HepG2 (cell line): ENCODE data around the gene HOXD8.

Source experiments
- CHD4 ChIP-seq: fragments of 200-600 bp; sonication (generic); IDR thresholded peaks from 2 replicates; pipeline ENCODE4 v1.7.0; 2017; ENCODE audit warnings: mild to moderate bottlenecking, low read length, borderline replicate concordance
- EZH2 ChIP-seq: conservative IDR thresholded peaks from 2 replicates; pipeline ENCODE4 v1.6.1; 2012; ENCODE audit warnings: mild to moderate bottlenecking, low read depth, low read length, moderate library complexity
- KAT2B ChIP-seq: fragments of 150-350 bp; IDR thresholded peaks from 2 replicates; pipeline ENCODE4 v1.6.1; 2014; ENCODE audit warnings: low read depth, low read length, borderline replicate concordance
- PHF20 ChIP-seq: sonication (generic); formaldehyde crosslinking; IDR thresholded peaks from 2 replicates; pipeline ENCODE4 v1.5.0; 2020; ENCODE audit warnings: mild to moderate bottlenecking, missing genetic modification reagents
- POLR2AphosphoS5 ChIP-seq: IDR thresholded peaks from 2 replicates; pipeline ENCODE4 v1.6.1; 2012; ENCODE audit warnings: low read depth, low read length
- SUZ12 ChIP-seq: fragments of 150-350 bp; IDR thresholded peaks from 2 replicates; pipeline ENCODE4 v1.6.1; 2014; ENCODE audit warnings: low read depth, low read length
- ZKSCAN8 ChIP-seq: IDR thresholded peaks from 2 replicates; pipeline ENCODE4 v1.6.1; 2016; ENCODE audit warnings: borderline replicate concordance, missing genetic modification reagents, missing compliant biosample characterization
- ZNF251 ChIP-seq: sonication (generic); formaldehyde crosslinking; IDR thresholded peaks from 2 replicates; pipeline ENCODE4 v1.9.0; 2021; ENCODE audit warnings: mild to moderate bottlenecking, missing genetic modification reagents
- ZNF335 ChIP-seq: sonication (generic); formaldehyde crosslinking; IDR thresholded peaks from 2 replicates; pipeline ENCODE4 v1.4.0; 2020; ENCODE audit warnings: missing genetic modification reagents
- TF ChIP-seq, protein P1 (sequence below): sonication (generic); formaldehyde crosslinking; IDR thresholded peaks from 2 replicates; pipeline ENCODE4 v1.5.0; 2020; ENCODE audit warnings: mild to moderate bottlenecking, missing genetic modification reagents, moderate library complexity
- TF ChIP-seq, protein P2 (sequence below): sonication (generic); formaldehyde crosslinking; IDR thresholded peaks from 2 replicates; pipeline ENCODE4 v1.4.0; 2020; ENCODE audit warnings: missing genetic modification reagents

DNA sequence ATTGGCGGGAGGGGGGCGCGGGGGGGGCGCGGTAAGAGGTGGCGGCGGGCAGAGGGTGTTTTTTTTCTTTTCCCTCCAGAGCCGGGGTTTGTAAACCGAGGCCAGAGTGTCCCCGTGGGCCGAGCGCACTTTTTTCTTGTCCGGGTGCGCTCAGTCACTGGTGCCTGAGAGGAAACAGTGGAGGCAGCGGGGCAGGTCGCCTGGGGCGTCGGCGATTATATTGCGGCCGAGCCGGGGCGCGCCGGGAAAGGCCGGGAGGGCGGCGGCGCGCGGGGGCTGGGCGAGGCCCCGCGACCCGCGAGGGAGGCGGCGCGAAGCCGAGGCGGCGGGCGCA lies 275 bp downstream of the HOXD8 start:
- TF ChIP-seq POLR2AphosphoS5 (no peak), SUZ12 (no peak), KAT2B (no peak), ZNF335 (CRISPR knock-in tag) (no peak), ZKSCAN8 (CRISPR knock-in tag) (no peak), EZH2 (no peak), ZNF251 (CRISPR knock-in tag) (no peak), CHD4 (no peak), PHF20 (CRISPR knock-in tag) (no peak)
- TF ChIP-seq, protein P1, sequence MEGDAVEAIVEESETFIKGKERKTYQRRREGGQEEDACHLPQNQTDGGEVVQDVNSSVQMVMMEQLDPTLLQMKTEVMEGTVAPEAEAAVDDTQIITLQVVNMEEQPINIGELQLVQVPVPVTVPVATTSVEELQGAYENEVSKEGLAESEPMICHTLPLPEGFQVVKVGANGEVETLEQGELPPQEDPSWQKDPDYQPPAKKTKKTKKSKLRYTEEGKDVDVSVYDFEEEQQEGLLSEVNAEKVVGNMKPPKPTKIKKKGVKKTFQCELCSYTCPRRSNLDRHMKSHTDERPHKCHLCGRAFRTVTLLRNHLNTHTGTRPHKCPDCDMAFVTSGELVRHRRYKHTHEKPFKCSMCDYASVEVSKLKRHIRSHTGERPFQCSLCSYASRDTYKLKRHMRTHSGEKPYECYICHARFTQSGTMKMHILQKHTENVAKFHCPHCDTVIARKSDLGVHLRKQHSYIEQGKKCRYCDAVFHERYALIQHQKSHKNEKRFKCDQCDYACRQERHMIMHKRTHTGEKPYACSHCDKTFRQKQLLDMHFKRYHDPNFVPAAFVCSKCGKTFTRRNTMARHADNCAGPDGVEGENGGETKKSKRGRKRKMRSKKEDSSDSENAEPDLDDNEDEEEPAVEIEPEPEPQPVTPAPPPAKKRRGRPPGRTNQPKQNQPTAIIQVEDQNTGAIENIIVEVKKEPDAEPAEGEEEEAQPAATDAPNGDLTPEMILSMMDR (CRISPR knock-in tag) = no peak
- TF ChIP-seq, protein P2, sequence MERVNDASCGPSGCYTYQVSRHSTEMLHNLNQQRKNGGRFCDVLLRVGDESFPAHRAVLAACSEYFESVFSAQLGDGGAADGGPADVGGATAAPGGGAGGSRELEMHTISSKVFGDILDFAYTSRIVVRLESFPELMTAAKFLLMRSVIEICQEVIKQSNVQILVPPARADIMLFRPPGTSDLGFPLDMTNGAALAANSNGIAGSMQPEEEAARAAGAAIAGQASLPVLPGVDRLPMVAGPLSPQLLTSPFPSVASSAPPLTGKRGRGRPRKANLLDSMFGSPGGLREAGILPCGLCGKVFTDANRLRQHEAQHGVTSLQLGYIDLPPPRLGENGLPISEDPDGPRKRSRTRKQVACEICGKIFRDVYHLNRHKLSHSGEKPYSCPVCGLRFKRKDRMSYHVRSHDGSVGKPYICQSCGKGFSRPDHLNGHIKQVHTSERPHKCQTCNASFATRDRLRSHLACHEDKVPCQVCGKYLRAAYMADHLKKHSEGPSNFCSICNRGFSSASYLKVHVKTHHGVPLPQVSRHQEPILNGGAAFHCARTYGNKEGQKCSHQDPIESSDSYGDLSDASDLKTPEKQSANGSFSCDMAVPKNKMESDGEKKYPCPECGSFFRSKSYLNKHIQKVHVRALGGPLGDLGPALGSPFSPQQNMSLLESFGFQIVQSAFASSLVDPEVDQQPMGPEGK (CRISPR knock-in tag) = no peak
